Measurements from ENCODE around the gene SH3RF3. TPM values are rescaled to one million over a fixed set of nuclear protein-coding genes. Genes with fewer than 3 reads are reported as not detected.
"Not testable (repeated sequence)": the region's sequence is repeated elsewhere in the genome, so short reads cannot be mapped to it uniquely, and the experiment has no call there.

The SH3RF3 gene
- total and polyA plus RNA-seq, 4 experiments from 2014 or later = 0.26 to 2.2 (median 2.1) TPM; not detected in 1

DNA sequence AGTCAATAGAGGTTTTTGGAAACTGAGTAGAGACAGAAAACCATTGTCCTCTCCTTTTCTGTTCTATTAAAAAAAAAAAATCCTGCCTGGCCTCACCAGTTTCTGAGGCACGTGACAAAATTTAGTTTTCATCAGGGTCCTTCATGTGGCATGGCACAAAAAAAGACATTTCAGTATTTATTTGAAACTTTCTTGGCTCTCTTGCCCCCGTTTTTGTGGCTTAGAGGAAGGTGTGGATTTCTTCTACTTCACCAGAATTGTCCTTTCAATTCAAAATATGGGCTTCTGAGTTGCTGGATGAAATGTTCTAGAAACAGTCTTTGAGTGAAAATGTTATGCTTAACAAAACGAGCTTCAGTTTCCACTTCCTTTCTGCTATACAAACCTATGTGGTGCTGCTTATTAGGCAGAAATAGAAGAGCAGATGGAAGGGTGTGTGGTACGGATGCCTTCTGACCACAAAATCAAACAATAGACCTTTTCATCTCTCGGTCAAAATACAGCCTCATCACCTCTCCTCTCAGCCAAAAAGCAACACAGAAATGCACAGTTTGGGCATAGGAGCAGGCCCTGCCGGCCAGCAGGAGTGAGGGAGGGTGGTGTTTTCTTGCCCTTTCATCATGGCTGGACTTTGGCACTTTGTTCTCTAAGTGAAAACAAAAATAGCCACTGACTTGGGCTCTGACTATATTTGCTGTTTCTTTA is 89.2 kb downstream of the SH3RF3 start:
- peak in 2 of 5 donors; percentile 18 to 26 for DNase-seq
- Histone ChIP-seq H3K4me1 (ENCODE audit: insufficient read depth, low read length) (peaks cover 58% of the 10 kb centered on the region), H3K9me3 (ENCODE audit: control insufficient read depth in 1 of 2, low read length in 2 of 2) (no peaks in the 10 kb centered on the region), H3K36me3 (ENCODE audit: insufficient read depth, low read length) (no peaks in the 10 kb centered on the region), H3K4me3 (ENCODE audit: low read length in 2 of 2) (peak overlapping the region in 1 of 2 donors; percentile 9), H3K27ac (ENCODE audit: low read depth, low read length) (no peak overlapping the region), H3K27me3 (ENCODE audit: insufficient read depth, low read length) (peaks cover 33% of the 10 kb centered on the region)
- POLR2A ChIA-PET (ENCODE audit: partially characterized antibody) = interaction anchor here (1.0 to 1.8 kb wide), 3 partner anchors 11 to 186 kb away, joined by 3 to 9 read pairs (median 5); no protein-coding TSS in a partner anchor
- peaks cover 0 to 2% (median 0%) of the 10 kb centered on the region in 8 donors for H3K9me3 Mint-ChIP-seq
- H3K36me3 Mint-ChIP-seq = peaks cover 0 to 4% of the 10 kb centered on the region in 2 donors
- intact Hi-C loops (cut with micrococcal nuclease) = no loop called here
- H3K27me3 Mint-ChIP-seq = peaks cover 48 to 52% of the 10 kb centered on the region in 2 donors
- H3K4me1 Mint-ChIP-seq = peaks cover 45 to 58% (median 51%) of the 10 kb centered on the region in 4 donors
- CTCF ChIA-PET (ENCODE audit: partially characterized antibody) = no interaction called here
- H3K27ac Mint-ChIP-seq = no peak overlapping the region
- peak overlapping the region in 6 of 8 donors; percentile 28 to 83 (median 58) for H3K4me3 Mint-ChIP-seq

DNA sequence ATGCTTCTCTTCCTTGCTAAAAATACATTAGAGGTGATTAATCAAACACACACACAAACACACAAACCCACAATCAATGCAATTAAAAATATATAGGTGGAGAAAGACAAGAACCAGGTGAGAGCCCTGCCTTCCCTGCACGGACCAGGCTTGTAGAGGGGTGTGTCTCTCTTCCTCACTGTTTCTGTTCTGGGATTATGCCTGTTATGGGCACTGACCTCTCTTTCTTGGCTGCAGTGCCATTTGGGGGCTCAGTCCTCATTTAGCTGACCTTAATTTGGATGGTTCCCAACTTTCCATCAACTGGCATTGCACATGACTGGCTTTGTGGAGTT is 89.8 kb downstream of the SH3RF3 start:
- intact Hi-C loops (cut with micrococcal nuclease) = no loop called here
- ChIA-PET CTCF (ENCODE audit: partially characterized antibody) (no interaction called here), POLR2A (ENCODE audit: partially characterized antibody) (interaction anchor here (1.8 kb wide), 1 partner anchor 11 kb away, joined by 9 read pairs; no protein-coding TSS in a partner anchor)
- peaks cover 33% of the 10 kb centered on the region for H3K27me3 ChIP-seq (ENCODE audit: insufficient read depth, low read length)
- peaks cover 44 to 47% of the 10 kb centered on the region in 2 donors for H3K27me3 Mint-ChIP-seq
- peaks cover 40 to 53% (median 46%) of the 10 kb centered on the region in 4 donors for H3K4me1 Mint-ChIP-seq
- H3K9me3 ChIP-seq (ENCODE audit: control insufficient read depth in 1 of 2, low read length in 2 of 2) = no peaks in the 10 kb centered on the region
- peaks cover 0 to 4% of the 10 kb centered on the region in 2 donors for H3K36me3 Mint-ChIP-seq
- no peak overlapping the region for H3K27ac Mint-ChIP-seq
- peaks cover 0 to 2% (median 0%) of the 10 kb centered on the region in 8 donors for H3K9me3 Mint-ChIP-seq
- H3K4me1 ChIP-seq (ENCODE audit: insufficient read depth, low read length) = peaks cover 53% of the 10 kb centered on the region
- peak overlapping the region in 5 of 8 donors; percentile 11 to 83 (median 58) for H3K4me3 Mint-ChIP-seq
- H3K4me3 ChIP-seq (ENCODE audit: low read length in 2 of 2) = no peak overlapping the region
- no peak for DNase-seq
- no peaks in the 10 kb centered on the region for H3K36me3 ChIP-seq (ENCODE audit: insufficient read depth, low read length)
- no peak overlapping the region for H3K27ac ChIP-seq (ENCODE audit: low read depth, low read length)

- ChIA-PET CTCF (ENCODE audit: partially characterized antibody) (no interaction called here), POLR2A (ENCODE audit: partially characterized antibody) (no interaction called here)
- Histone ChIP-seq H3K4me3 (ENCODE audit: low read length in 2 of 2) (no peak overlapping the region), H3K27me3 (ENCODE audit: insufficient read depth, low read length) (peaks cover 22% of the 10 kb centered on the region), H3K9me3 (ENCODE audit: control insufficient read depth in 1 of 2, low read length in 2 of 2) (no peaks in the 10 kb centered on the region), H3K36me3 (ENCODE audit: insufficient read depth, low read length) (no peaks in the 10 kb centered on the region), H3K4me1 (ENCODE audit: insufficient read depth, low read length) (peaks cover 32% of the 10 kb centered on the region), H3K27ac (ENCODE audit: low read depth, low read length) (no peak overlapping the region)
- no peak overlapping the region for H3K27ac Mint-ChIP-seq
- intact Hi-C loops (cut with micrococcal nuclease) = no loop called here
- H3K9me3 Mint-ChIP-seq = peaks cover 0 to 2% (median 0%) of the 10 kb centered on the region in 8 donors
- no peak overlapping the region for H3K4me3 Mint-ChIP-seq
- no peak for DNase-seq
- peaks cover 0 to 4% of the 10 kb centered on the region in 2 donors for H3K36me3 Mint-ChIP-seq
- H3K27me3 Mint-ChIP-seq = peaks cover 27% of the 10 kb centered on the region in 2 donors
- peaks cover 23 to 32% (median 27%) of the 10 kb centered on the region in 4 donors for H3K4me1 Mint-ChIP-seq
Measured at GRCh38 chr2:109220860-109221259, 91.9 kb downstream of the SH3RF3 start.

DNA sequence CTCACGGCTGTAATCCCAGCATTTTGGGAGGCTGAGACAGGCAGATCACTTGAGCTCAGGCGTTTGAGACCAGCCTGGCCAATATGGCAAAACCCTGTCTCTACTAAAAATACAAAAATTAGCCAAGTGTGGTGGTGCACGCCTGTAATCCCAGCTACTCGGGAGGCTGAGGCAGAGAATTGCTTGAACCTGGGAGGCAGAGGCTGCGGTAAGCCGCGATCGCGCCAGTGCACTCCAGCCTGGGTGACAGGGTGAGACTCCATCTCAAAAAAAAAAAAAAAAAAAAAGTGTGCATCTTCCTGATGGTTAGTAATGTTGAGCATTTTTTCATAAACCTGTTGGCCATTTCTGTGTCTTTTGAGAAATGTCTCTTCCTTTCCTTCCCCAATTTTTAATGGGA is 92.3 kb downstream of the SH3RF3 start:
- intact Hi-C loops (cut with micrococcal nuclease); POLR2A ChIA-PET (ENCODE audit: partially characterized antibody); H3K27ac Mint-ChIP-seq; H3K9me3 ChIP-seq (ENCODE audit: control insufficient read depth in 1 of 2, low read length in 2 of 2); H3K27ac ChIP-seq (ENCODE audit: low read depth, low read length); H3K36me3 Mint-ChIP-seq; DNase-seq; H3K9me3 Mint-ChIP-seq; H3K4me3 Mint-ChIP-seq; H3K36me3 ChIP-seq (ENCODE audit: insufficient read depth, low read length); H3K4me3 ChIP-seq (ENCODE audit: low read length in 2 of 2): not testable (repeated sequence)
- CTCF ChIA-PET (ENCODE audit: partially characterized antibody) = interaction anchor here (1.3 kb wide), 1 partner anchor 10 kb away, joined by 3 read pairs; no protein-coding TSS in a partner anchor
- Histone ChIP-seq H3K27me3 (ENCODE audit: insufficient read depth, low read length) (peaks cover 17% of the 10 kb centered on the region), H3K4me1 (ENCODE audit: insufficient read depth, low read length) (peaks cover 27% of the 10 kb centered on the region)
- Mint-ChIP-seq H3K4me1 (peaks cover 22 to 28% (median 25%) of the 10 kb centered on the region in 4 donors), H3K27me3 (peaks cover 23 to 27% of the 10 kb centered on the region in 2 donors)

GRCh38 chr2:109222422-109222821 is 93.4 kb downstream of the SH3RF3 start:
- Mint-ChIP-seq H3K9me3 (no peaks in the 10 kb centered on the region), H3K4me3 (no peak overlapping the region), H3K4me1 (peaks cover 14 to 17% (median 15%) of the 10 kb centered on the region in 4 donors), H3K27ac (no peak overlapping the region), H3K27me3 (peaks cover 15 to 21% of the 10 kb centered on the region in 2 donors), H3K36me3 (no peaks in the 10 kb centered on the region)
- no peak for DNase-seq
- CTCF ChIA-PET (ENCODE audit: partially characterized antibody) = interaction anchor here (1.3 kb wide), 1 partner anchor 8 kb away, joined by 3 read pairs; no protein-coding TSS in a partner anchor
- intact Hi-C loops (cut with micrococcal nuclease) = no loop called here
- POLR2A ChIA-PET (ENCODE audit: partially characterized antibody) = no interaction called here
- no peaks in the 10 kb centered on the region for H3K9me3 ChIP-seq (ENCODE audit: control insufficient read depth in 1 of 2, low read length in 2 of 2)
- peaks cover 9% of the 10 kb centered on the region for H3K27me3 ChIP-seq (ENCODE audit: insufficient read depth, low read length)
- no peaks in the 10 kb centered on the region for H3K36me3 ChIP-seq (ENCODE audit: insufficient read depth, low read length)
- H3K4me1 ChIP-seq (ENCODE audit: insufficient read depth, low read length) = peaks cover 16% of the 10 kb centered on the region
- no peak overlapping the region for H3K27ac ChIP-seq (ENCODE audit: low read depth, low read length)
- H3K4me3 ChIP-seq (ENCODE audit: low read length in 2 of 2) = no peak overlapping the region

DNA sequence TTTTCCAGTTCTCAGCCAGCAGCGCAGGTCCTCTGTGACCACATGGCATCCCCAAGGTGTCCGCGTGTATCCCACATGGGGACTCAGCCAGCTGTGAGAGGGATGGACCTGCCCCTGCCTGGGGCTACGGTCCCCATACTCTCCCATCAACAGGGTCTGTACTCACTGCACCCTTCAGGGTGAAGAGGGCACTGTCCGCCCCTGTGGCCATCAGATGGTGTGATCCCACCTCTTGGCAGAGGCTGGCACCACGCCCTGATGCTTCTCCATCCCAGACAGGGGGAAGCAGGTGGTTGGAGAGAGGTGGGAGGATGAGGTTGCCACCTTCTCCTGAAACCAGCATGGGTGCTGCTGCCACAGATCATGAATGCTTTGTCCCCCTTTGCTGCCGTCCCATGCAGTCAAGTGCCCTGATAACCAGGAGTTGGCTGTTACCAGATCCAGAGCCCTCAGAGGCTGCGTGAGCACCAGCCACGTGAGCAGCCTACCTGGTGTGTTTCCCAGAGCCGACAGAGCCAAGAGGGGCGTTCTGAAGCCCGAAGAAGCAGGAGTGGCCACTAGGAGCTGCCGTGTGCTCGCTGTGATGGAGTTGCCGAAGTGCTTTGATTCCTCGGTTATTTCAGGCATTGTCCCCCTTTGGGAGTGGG is 93.9 kb downstream of the SH3RF3 start:
- Histone ChIP-seq H3K9me3 (ENCODE audit: control insufficient read depth in 1 of 2, low read length in 2 of 2) (no peaks in the 10 kb centered on the region), H3K27ac (ENCODE audit: low read depth, low read length) (no peak overlapping the region), H3K4me1 (ENCODE audit: insufficient read depth, low read length) (peaks cover 11% of the 10 kb centered on the region), H3K36me3 (ENCODE audit: insufficient read depth, low read length) (no peaks in the 10 kb centered on the region), H3K4me3 (ENCODE audit: low read length in 2 of 2) (no peak overlapping the region), H3K27me3 (ENCODE audit: insufficient read depth, low read length) (peaks cover 5% of the 10 kb centered on the region)
- intact Hi-C loops (cut with micrococcal nuclease) = no loop called here
- DNase-seq = no peak
- H3K36me3 Mint-ChIP-seq = no peaks in the 10 kb centered on the region
- POLR2A ChIA-PET (ENCODE audit: partially characterized antibody) = no interaction called here
- peaks cover 0 to 1% (median 0%) of the 10 kb centered on the region in 8 donors for H3K9me3 Mint-ChIP-seq
- CTCF ChIA-PET (ENCODE audit: partially characterized antibody) = interaction anchor here (1.3 kb wide), 1 partner anchor 8 kb away, joined by 3 read pairs; no protein-coding TSS in a partner anchor
- H3K4me1 Mint-ChIP-seq = peaks cover 9 to 11% (median 10%) of the 10 kb centered on the region in 4 donors
- no peak overlapping the region for H3K4me3 Mint-ChIP-seq
- H3K27ac Mint-ChIP-seq = no peak overlapping the region
- H3K27me3 Mint-ChIP-seq = peaks cover 11 to 20% of the 10 kb centered on the region in 2 donors

GRCh38 chr2:109223490-109223889 is 94.5 kb downstream of the SH3RF3 start:
- peaks cover 0 to 1% (median 0%) of the 10 kb centered on the region in 8 donors for H3K9me3 Mint-ChIP-seq
- ChIA-PET CTCF (ENCODE audit: partially characterized antibody) (no interaction called here), POLR2A (ENCODE audit: partially characterized antibody) (no interaction called here)
- H3K4me3 Mint-ChIP-seq = no peak overlapping the region
- Histone ChIP-seq H3K4me1 (ENCODE audit: insufficient read depth, low read length) (peaks cover 5% of the 10 kb centered on the region), H3K27me3 (ENCODE audit: insufficient read depth, low read length) (peaks cover 3% of the 10 kb centered on the region), H3K9me3 (ENCODE audit: control insufficient read depth in 1 of 2, low read length in 2 of 2) (no peaks in the 10 kb centered on the region), H3K4me3 (ENCODE audit: low read length in 2 of 2) (no peak overlapping the region), H3K27ac (ENCODE audit: low read depth, low read length) (no peak overlapping the region), H3K36me3 (ENCODE audit: insufficient read depth, low read length) (no peaks in the 10 kb centered on the region)
- intact Hi-C loops (cut with micrococcal nuclease) = no loop called here
- H3K36me3 Mint-ChIP-seq = no peaks in the 10 kb centered on the region
- peaks cover 4 to 6% (median 5%) of the 10 kb centered on the region in 4 donors for H3K4me1 Mint-ChIP-seq
- no peak overlapping the region for H3K27ac Mint-ChIP-seq
- no peak for DNase-seq
- H3K27me3 Mint-ChIP-seq = peaks cover 8 to 19% of the 10 kb centered on the region in 2 donors
